SJSA1 (cell line): ENCODE results near the gene MIA. TPM values are rescaled to one million over a fixed set of nuclear protein-coding genes. Genes with fewer than 3 reads are reported as not detected.

Experiments
- DNase-seq, 2 experiments: peaks; one replicate each; pipeline ENCODE4 v3.0.0-alpha.2; 2015 to 2020; ENCODE audit warnings: low spot score in 2 of 2, low read depth in 1 of 2
- H3K27ac ChIP-seq: fragments of 250-450 bp; sonication (Bioruptor Pico); 2 replicates; pipeline ENCODE4 v1.5.1; 2020; ENCODE audit warnings: mild to moderate bottlenecking, moderate library complexity
- H3K27me3 ChIP-seq: fragments of 250-450 bp; sonication (Bioruptor Pico); replicated peaks from 2 replicates; pipeline ENCODE4 v1.5.1; 2020; ENCODE audit warnings: mild to moderate bottlenecking, moderate library complexity
- H3K36me3 ChIP-seq: fragments of 250-450 bp; sonication (Bioruptor Pico); 2 replicates; pipeline ENCODE4 v1.5.1; 2020; ENCODE audit warnings: mild to moderate bottlenecking
- H3K4me1 ChIP-seq: fragments of 250-450 bp; sonication (Bioruptor Pico); replicated peaks from 2 replicates; pipeline ENCODE4 v1.6.1; 2021; ENCODE audit warnings: mild to moderate bottlenecking
- H3K4me3 ChIP-seq: fragments of 250-450 bp; sonication (Bioruptor Pico); 2 replicates; pipeline ENCODE4 v1.5.1; 2020; ENCODE audit warnings: mild to moderate bottlenecking
- H3K9me3 ChIP-seq: fragments of 250-450 bp; sonication (Bioruptor Pico); replicated peaks from 2 replicates; pipeline ENCODE4 v1.5.1; 2020; ENCODE audit warnings: mild to moderate bottlenecking
- total RNA-seq: library from RNA; depleted of rRNA; stranded (reverse); fragments of >200 nt; shearing (Covaris generic); gene quantifications from 2 replicates; pipeline ENCODE4 v1.2.3, GENCODE V29; 2014

Gene MIA
- total RNA-seq, 1 experiment from 2014 or later, result not detected

DNA sequence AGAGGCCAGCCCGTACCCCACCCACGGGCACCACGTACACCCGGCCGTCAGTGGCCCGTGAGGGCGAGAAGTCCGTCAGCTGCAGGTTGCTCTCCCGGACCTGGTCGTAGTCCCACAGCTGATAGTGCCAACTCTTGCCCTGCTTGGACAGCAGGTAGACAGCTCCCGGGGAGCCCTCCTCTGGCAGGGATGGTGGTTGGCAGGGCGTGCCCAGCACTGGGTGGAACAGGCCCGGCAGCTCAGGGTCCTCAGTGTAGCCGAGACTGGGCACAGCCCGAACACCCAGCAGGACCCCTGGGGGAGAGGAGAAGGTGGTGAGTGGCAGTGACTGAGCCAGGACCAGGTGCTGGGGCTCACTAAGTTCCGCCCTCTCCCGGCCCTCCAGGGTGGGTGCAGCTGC lies 32.8 kb upstream of the MIA start:
- Histone ChIP-seq H3K36me3 (peaks cover 11% of the 10 kb centered on the region), H3K27me3 (no peaks in the 10 kb centered on the region), H3K9me3 (no peaks in the 10 kb centered on the region), H3K27ac (no peak overlapping the region), H3K4me1 (peaks cover 8% of the 10 kb centered on the region; the same call in 1 of the 2 replicates), H3K4me3 (no peak overlapping the region)
- no peak for DNase-seq

DNA sequence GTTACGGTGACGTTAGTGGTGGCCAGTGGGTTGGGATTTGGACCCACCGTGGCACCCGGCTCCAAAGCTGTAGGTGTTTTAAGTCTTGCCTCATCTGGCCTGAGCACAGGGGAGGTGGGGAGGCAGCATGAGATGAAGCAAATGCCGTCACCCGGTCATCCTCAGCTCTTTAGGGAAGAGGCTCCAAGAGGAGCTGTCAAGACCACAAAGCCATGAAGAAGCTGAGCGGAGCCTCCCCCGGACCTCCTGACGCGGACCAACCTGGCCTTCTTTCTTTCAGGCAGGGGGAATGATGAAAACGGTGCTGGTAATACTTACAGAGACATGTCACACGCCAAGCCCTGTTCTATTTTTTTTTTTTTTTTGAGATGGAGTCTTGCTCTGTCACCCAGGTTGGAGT lies 32.4 kb upstream of the MIA start:
- DNase-seq, result no peak
- Histone ChIP-seq H3K4me1 (peaks cover 8% of the 10 kb centered on the region; the same call in 1 of the 2 replicates), H3K27ac (no peak overlapping the region), H3K27me3 (no peaks in the 10 kb centered on the region), H3K4me3 (no peak overlapping the region), H3K9me3 (no peaks in the 10 kb centered on the region), H3K36me3 (peaks cover 9% of the 10 kb centered on the region)

DNA sequence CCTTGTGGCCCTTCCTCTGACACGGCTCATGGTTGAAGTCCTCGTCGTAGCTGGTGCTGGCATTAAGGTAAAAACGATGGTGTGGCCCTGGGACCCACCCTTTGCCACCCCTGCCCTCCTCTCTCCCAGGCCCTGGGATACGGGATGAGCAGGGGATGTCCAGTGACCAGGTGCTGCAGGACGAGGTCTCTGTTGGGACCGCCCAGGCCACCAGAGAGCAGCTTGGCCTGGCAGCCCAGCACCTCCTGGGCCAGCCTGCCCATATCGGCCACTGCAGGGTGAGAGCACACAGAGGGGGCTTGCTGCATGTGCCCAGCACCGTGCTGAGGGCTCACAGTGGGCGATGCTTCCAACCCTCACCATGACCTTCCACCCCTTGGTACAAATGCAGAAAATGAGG lies 31.4 kb upstream of the MIA start:
- no peaks in the 10 kb centered on the region for H3K9me3 ChIP-seq
- peaks cover 8% of the 10 kb centered on the region; the same call in 1 of the 2 replicates for H3K4me1 ChIP-seq
- H3K4me3 ChIP-seq, result no peak overlapping the region
- DNase-seq, result no peak
- H3K27ac ChIP-seq, result no peak overlapping the region
- no peaks in the 10 kb centered on the region for H3K27me3 ChIP-seq
- peaks cover 3% of the 10 kb centered on the region for H3K36me3 ChIP-seq

DNA sequence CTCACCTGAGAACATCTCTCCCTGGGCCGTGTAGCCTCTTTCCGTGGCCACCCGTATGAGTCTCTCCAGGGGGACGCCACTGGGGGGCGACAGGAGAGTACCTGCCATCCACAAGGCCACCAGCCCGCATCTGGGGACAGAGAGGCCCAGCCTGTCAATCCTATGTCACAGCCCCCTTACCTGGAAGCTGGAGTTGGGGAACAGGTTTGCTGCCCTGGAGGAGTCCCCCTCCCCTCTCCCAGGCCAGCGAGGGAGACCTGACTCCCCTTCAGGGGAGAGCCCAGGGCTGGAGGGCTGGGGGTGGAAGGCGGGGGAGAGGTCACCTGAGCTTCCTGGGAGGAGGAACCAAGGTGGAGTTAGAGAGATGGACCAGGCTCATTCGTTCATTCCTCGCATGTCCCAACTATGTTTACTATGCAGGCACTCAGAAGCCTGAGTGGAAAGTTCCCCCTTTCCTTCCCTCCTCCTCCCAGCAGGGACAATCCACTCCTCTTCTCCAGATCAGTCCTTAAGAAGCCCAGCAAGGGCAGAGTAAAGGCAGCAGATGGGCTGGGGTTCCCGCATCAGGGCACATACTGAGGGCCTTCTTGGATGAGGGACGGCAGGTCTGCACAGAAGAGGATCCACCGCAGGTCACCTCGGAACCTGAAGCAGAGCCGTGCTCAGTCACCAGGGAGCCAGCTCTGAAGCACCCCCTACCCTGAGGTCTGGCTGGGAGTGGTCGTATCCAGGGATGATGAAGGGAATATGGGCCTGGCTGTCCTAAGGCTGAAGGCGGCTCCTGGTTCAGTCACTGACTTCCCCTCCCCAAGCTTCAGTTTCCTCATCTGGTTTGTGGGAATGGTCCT lies 30.5 kb upstream of the MIA start:
- Histone ChIP-seq H3K27ac (no peak overlapping the region), H3K4me1 (peaks cover 13% of the 10 kb centered on the region), H3K9me3 (no peaks in the 10 kb centered on the region), H3K4me3 (no peak overlapping the region), H3K27me3 (no peaks in the 10 kb centered on the region), H3K36me3 (no peaks in the 10 kb centered on the region)
- DNase-seq, result no peak

DNA sequence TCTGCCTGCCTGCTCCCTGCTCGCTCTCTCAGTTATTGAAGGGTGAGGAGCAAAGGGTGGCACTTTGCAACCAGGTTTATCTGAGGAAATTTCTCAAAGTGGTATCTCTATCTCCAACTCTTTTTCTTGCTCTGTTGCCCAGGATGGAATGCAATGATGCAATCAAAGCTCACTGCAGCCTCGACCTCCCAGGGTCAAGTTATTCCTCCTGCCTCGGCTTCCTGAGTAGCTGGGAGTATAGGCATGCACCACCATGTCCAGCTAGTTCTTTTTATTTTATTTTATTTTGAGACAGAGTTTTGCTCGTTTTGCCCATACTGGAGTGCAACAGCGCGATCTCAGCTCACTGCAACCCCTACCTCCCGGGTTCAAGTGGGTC lies 29.9 kb upstream of the MIA start:
- Histone ChIP-seq H3K27ac (no peak overlapping the region), H3K4me3 (no peak overlapping the region), H3K27me3 (no peaks in the 10 kb centered on the region), H3K4me1 (peaks cover 17% of the 10 kb centered on the region), H3K9me3 (no peaks in the 10 kb centered on the region), H3K36me3 (no peaks in the 10 kb centered on the region)
- DNase-seq, result no peak

DNA sequence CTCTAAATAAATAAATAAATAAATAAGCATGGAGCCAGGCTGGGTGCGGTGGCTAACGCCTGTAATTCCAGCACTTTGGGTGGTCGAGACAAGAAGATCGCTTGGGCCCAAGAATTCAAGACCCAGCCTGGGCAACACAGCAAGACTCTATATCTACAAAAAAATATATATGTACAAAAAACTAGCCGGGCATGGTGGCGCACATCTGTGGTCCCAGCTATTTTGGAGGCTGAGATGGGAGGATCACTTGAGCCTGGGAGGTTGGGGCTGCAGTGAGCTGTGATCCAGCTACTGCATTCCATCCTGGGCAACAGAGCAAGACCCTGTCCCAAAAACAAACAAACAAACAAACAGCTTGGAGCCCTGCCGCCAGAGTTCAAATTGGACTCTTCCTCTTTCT lies 27.8 kb upstream of the MIA start:
- H3K36me3 ChIP-seq, result no peaks in the 10 kb centered on the region; the same call in 1 of the 2 replicates
- peaks cover 23% of the 10 kb centered on the region for H3K4me1 ChIP-seq
- no peaks in the 10 kb centered on the region for H3K9me3 ChIP-seq
- DNase-seq, result no peak
- H3K4me3 ChIP-seq, result no peak overlapping the region
- no peaks in the 10 kb centered on the region for H3K27me3 ChIP-seq
- no peak overlapping the region for H3K27ac ChIP-seq

DNA sequence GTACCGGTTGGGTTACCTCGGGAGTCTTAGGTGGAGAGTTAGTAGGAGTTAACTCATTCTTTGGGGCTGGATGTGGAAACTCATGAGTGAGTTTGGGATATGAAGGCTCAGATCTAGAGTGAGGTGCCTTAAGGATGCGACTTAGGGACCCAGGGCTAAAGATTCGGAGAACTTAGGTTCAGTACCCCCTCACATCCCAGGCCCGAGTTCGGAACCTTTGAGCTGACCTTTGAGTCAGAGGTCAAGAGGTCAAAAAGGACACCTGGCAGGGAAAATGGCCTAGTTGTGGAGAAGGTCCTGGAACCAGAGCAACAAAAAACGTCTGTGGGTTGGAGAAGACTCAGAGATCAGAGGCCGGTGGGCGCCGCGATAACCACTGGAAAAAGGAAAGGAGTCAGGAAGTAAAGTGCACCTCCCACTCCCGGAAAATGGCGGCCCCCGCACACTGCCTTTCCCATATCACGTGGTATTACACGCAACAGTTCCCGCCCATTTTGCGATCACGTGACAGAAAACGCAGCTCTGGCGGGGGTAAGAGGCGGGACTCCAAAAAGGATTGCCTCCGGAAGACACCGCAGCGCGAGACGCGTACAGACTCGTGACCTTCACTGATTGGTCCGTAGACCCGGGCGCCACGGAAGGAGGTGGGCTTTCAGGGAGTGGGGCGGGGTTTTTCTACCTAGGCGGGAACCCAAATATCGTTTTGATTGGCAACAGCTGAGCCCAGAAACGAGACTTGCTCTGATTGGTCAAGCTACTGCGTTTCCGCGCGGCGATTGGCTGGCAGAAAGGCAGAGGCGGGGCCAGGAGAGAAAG lies 25.1 kb upstream of the MIA start, which contains the start of gene ACTMAP:
ACTMAP (minus strand) TSS at position 420 of the 816 bp plus-strand sequence. CDS start 674 bp downstream, outside the sequence.
- peak; percentile 100 for DNase-seq
- peak within 1 kb of the TSS; percentile 58 for H3K4me3 ChIP-seq
- H3K9me3 ChIP-seq, result no peaks in the 10 kb centered on the region
- no peaks in the 10 kb centered on the region for H3K27me3 ChIP-seq
- peaks cover 19% of the 10 kb centered on the region for H3K4me1 ChIP-seq
- H3K36me3 ChIP-seq, result peaks cover 11% of the 10 kb centered on the region
- peak within 1 kb of the TSS; percentile 97 for H3K27ac ChIP-seq

DNA sequence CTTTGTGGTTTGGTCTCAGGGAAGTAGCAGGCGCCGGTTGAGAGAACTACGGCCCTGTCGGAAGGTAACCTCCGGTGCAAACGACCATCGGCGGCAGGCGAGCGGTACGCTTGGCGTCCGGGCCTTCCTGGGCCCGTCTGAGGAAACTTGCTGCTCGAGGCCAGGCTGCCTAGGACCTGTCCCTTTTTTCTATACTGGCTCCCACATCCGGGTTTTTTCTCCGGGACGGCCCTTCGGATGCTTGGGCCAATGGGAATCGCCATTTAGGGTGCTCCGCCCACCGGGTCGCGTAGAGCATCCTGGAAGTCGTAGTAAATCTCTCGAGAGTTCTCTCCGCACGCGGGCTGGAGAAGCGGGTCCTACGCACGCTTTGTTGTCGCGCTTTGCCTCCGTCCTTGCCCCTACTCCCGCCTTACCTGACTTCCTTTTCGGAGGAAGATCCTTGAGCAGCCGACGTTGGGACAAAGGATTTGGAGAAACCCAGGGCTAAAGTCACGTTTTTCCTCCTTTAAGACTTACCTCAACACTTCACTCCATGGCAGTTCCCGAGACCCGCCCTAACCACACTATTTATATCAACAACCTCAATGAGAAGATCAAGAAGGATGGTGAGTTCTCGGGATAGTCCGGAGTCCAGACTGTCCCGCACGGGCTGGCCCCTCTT lies 24.3 kb upstream of the MIA start, which contains the start of gene SNRPA:
SNRPA (plus strand) TSS at position 330 of the 664 bp plus-strand sequence; CDS start at position 536, 206 bp downstream.
- Histone ChIP-seq H3K27ac (peak within 1 kb of the TSS; percentile 97), H3K4me1 (peaks cover 14% of the 10 kb centered on the region), H3K4me3 (peak within 1 kb of the TSS; percentile 58), H3K27me3 (no peaks in the 10 kb centered on the region), H3K36me3 (peaks cover 19% of the 10 kb centered on the region), H3K9me3 (no peaks in the 10 kb centered on the region)
- DNase-seq, result peak; percentile 99 to 100

DNA sequence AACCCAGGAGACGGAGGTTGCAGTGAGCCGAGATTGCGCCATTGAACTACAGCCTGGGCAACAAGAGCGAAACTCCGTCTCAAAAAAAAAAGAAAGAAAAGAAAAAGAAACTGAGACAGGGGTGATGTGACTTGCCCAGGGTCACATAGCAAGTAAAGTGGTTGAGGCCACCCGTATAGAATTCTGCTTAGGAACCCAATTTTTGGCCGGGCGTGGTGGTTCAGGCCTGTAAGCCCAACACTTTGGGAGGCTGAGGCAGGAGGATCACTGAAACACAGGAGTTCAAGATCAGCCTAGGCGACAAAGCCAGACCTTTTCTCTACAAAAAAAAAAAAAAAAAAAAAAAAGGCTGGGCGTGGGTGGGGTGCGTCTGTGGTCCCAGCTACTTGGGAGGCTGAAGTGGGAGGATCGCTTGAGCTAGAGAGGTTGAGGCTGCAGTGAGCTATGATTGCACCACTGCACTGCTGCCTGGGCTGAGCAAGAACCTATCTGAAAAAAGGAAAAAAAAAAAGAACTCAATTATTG lies 23.0 kb upstream of the MIA start:
- Histone ChIP-seq H3K27me3 (no peaks in the 10 kb centered on the region), H3K4me3 (peak overlapping the region; percentile 58), H3K4me1 (peaks cover 14% of the 10 kb centered on the region), H3K27ac (no peak overlapping the region), H3K36me3 (peaks cover 32% of the 10 kb centered on the region), H3K9me3 (no peaks in the 10 kb centered on the region)
- no peak for DNase-seq

DNA sequence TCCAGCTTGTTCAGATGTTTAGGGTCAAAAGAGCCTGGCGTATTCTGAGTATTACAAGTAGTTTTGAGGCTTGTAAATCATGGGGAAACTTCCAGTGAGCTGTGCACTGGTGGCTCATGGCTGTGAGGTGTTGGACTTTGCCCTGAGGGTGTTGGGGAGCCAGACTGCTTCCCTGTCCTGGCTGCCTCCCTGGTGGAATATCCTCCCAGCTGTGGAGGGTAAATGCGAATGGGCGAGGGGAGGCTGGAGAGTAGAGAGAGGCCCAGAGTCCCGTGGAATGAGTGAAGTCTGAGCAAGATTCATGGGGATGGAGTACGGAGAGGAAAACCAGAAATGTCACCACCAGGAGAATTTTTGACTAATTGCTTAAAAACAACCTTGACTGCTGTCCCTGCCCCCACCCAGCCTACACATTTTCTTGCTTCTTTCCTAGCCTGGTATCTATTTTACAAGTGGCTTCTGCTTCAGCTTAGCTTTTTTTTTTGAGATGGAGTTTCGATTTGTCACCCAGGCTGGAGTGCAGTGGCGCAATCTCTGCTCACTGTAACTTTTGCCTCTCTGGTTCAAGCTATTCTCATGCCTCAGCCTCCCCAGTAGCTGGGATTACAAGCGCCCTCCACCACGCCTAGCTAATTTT lies 20.6 kb upstream of the MIA start:
- Histone ChIP-seq H3K36me3 (peaks cover 52% of the 10 kb centered on the region), H3K4me1 (peaks cover 10% of the 10 kb centered on the region), H3K4me3 (no peak overlapping the region), H3K27me3 (no peaks in the 10 kb centered on the region), H3K9me3 (no peaks in the 10 kb centered on the region), H3K27ac (no peak overlapping the region)
- no peak for DNase-seq

DNA sequence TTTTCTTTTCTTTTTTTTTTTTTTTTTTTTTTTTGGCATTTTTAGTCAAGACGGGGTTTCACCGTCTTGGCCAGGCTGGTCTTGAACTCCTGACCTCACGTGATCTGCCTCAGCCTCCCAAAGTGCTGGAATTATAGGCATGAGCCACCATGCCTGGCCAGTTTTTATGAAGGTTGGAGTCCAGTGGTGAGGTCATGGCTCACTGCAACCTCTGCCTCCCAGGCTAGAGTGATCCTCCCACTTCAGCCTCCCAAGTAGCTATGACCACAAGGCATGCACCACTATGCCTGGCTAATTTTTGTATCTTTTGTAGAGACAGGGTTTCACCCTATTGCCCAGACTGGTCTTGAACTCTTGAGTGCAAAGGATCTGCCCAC lies 20.1 kb upstream of the MIA start:
- no peaks in the 10 kb centered on the region for H3K9me3 ChIP-seq
- no peak overlapping the region for H3K4me3 ChIP-seq
- H3K36me3 ChIP-seq, result peaks cover 57% of the 10 kb centered on the region
- H3K27me3 ChIP-seq, result no peaks in the 10 kb centered on the region
- DNase-seq, result no peak
- peaks cover 5% of the 10 kb centered on the region; the same call in 1 of the 2 replicates for H3K4me1 ChIP-seq
- no peak overlapping the region for H3K27ac ChIP-seq

DNA sequence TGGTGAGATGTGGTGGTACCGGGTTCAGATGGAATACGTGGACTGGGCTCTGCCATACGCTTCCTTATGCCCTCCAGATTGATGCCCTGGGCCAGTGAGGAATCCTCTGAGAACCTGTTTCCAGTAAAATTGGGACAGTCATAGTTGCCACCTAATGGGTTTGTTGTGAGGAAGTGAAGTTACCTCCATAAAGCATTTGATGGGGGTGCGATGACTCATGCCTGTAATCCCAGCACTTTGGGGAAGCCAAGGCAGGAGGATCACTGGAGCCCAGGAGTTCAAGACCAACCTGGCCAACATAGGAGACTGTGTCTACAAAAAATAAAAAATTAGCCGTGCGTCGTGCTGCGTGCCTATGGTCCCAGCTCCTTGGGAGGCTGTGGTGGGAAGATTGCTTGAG lies 19.5 kb upstream of the MIA start:
- H3K9me3 ChIP-seq, result no peaks in the 10 kb centered on the region
- H3K27ac ChIP-seq, result no peak overlapping the region
- no peak for DNase-seq
- H3K36me3 ChIP-seq, result peaks cover 63% of the 10 kb centered on the region
- peaks cover 5% of the 10 kb centered on the region; the same call in 1 of the 2 replicates for H3K4me1 ChIP-seq
- H3K27me3 ChIP-seq, result no peaks in the 10 kb centered on the region
- H3K4me3 ChIP-seq, result no peak overlapping the region
